Measurements from ENCODE around the gene PLEKHO2. TPM values are rescaled to one million over a fixed set of nuclear protein-coding genes. Genes with fewer than 3 reads are reported as not detected.
"Not testable (repeated sequence)": the region's sequence is repeated elsewhere in the genome, so short reads cannot be mapped to it uniquely, and the experiment has no call there.

PLEKHO2 gene
- total RNA-seq, 1 experiment from 2014 or later, result 2.0 TPM

DNA sequence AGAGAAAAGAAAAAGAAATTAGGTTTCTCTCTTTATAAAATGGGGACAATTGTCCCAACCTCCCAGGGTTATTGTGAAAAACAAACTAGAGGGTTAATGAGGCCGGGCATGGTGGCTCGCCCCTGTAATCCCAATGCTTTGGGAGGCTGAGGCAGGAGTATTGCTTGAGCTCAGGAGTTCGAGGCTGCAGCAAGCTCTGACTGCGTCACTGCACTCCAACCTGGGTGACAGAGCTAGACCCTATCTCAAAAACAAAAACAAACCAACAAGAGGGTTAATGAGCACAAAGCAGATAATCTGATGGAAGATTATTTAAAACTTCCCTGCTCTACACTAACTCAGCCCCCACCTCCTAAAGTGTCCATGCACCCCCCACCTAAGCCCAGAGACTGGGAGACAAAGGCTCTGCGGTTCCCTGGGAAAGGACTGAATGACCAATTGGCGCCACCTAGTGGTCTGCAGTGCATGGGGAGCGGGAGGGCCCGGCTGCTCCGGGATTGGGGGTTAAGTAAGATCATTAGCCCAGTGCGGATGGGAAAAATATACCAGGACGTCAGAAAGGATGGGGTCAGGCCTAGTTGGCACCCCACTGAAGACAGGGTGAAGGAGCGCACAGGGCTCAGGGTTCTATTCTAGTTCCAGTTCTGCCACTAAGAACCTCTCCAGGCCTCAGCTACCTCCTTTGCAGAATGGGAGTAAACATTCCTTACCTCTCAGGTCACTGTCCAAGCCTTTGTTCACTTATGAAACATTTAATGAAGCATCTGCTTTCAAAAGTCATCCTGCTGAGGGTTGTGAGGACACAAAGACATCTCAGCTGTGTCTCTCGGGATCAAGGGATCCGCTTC lies 31.8 kb upstream of the PLEKHO2 start:
- no peaks in the 10 kb centered on the region for H3K9me3 Mint-ChIP-seq (ENCODE audit: unreplicated experiment)
- no peak overlapping the region for H3K4me3 Mint-ChIP-seq (ENCODE audit: unreplicated experiment)
- TF ChIP-seq, protein P1, sequence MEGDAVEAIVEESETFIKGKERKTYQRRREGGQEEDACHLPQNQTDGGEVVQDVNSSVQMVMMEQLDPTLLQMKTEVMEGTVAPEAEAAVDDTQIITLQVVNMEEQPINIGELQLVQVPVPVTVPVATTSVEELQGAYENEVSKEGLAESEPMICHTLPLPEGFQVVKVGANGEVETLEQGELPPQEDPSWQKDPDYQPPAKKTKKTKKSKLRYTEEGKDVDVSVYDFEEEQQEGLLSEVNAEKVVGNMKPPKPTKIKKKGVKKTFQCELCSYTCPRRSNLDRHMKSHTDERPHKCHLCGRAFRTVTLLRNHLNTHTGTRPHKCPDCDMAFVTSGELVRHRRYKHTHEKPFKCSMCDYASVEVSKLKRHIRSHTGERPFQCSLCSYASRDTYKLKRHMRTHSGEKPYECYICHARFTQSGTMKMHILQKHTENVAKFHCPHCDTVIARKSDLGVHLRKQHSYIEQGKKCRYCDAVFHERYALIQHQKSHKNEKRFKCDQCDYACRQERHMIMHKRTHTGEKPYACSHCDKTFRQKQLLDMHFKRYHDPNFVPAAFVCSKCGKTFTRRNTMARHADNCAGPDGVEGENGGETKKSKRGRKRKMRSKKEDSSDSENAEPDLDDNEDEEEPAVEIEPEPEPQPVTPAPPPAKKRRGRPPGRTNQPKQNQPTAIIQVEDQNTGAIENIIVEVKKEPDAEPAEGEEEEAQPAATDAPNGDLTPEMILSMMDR (IDR thresholded peaks at IDR 0.05; ENCODE audit: unreplicated experiment), result peak; percentile 88
- peak; percentile 79 for DNase-seq (ENCODE audit: unreplicated experiment)
- H3K27me3 Mint-ChIP-seq (ENCODE audit: insufficient read depth, unreplicated experiment), result no peaks in the 10 kb centered on the region
- intact Hi-C loops (cut with micrococcal nuclease), result loop anchor here (1.0 kb wide), 2 partner anchors 79 to 124 kb away; no protein-coding TSS in a partner anchor
- ChIA-PET POLR2A (interaction anchor here (0.6 to 1.6 kb wide), 4 partner anchors 16 to 82 kb away, joined by 3 to 5 read pairs (median 4); partner anchors contain the start of gene PIF1), CTCF (interaction anchor here (0.6 to 17.5 kb wide), 32 partner anchors 8 to 377 kb away, joined by 3 to 233 read pairs (median 4); no protein-coding TSS in a partner anchor)
- BruUV-seq (replicated peaks), result no TSS peak
- no peak overlapping the region for H3K27ac Mint-ChIP-seq (ENCODE audit: low read depth, unreplicated experiment)
- H3K36me3 Mint-ChIP-seq (ENCODE audit: insufficient read depth, unreplicated experiment), result no peaks in the 10 kb centered on the region
- no peaks in the 10 kb centered on the region for H3K4me1 Mint-ChIP-seq (ENCODE audit: insufficient read depth, unreplicated experiment)

DNA sequence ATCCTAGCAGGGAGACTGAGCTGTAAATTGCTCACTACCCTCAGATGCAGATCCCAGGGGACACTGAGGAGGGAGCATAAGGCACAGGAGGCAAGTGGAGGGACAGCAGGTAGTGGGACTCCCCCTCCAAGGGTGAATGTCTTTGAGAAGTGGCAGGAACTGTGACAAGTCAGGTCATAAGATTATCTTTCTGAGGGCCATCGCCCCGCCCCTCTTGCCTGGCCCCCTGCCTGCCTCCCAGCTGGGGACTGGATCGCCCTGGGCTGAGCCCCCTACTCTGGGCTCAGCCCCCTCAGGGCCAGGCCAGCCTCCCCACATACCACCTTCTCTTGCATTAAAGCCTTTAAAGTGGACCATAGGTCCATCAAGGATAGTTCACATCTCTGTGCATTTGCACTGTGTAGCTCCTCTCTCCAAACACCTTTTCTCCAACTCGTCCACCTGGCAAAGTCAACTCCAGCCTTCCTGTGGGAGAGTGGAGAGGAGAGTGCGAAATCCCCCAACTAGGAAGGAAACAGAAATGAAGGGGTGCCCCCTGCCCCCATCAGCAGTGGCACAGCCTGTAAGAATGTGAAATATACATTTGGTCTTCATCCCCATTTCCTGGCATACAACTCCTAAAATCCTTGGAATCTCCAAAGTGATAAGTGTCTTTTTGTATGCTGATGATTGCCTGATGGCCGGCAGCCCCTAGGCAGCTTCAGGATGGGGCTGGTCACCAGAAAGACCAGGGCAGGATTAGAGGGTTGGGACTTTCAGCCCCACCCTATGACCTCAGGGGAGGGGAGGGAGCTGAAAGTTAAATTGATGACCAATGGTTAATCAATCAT lies 31.0 kb upstream of the PLEKHO2 start:
- Mint-ChIP-seq H3K27ac (ENCODE audit: low read depth, unreplicated experiment) (no peak overlapping the region), H3K27me3 (ENCODE audit: insufficient read depth, unreplicated experiment) (no peaks in the 10 kb centered on the region), H3K4me3 (ENCODE audit: unreplicated experiment) (no peak overlapping the region), H3K4me1 (ENCODE audit: insufficient read depth, unreplicated experiment) (no peaks in the 10 kb centered on the region), H3K9me3 (ENCODE audit: unreplicated experiment) (no peaks in the 10 kb centered on the region), H3K36me3 (ENCODE audit: insufficient read depth, unreplicated experiment) (no peaks in the 10 kb centered on the region)
- POLR2A ChIA-PET, result interaction anchor here (0.6 to 1.6 kb wide), 3 partner anchors 15 to 80 kb away, joined by 3 to 5 read pairs (median 4); partner anchors contain the start of gene PIF1
- no peak for DNase-seq (ENCODE audit: unreplicated experiment)
- intact Hi-C loops (cut with micrococcal nuclease), result loop anchor here (1.0 kb wide), 2 partner anchors 79 to 124 kb away; no protein-coding TSS in a partner anchor
- CTCF ChIA-PET, result interaction anchor here (0.7 to 17.5 kb wide), 16 partner anchors 8 to 377 kb away, joined by 3 to 233 read pairs (median 6); no protein-coding TSS in a partner anchor
- TF ChIP-seq, protein P1 (IDR thresholded peaks at IDR 0.05; ENCODE audit: unreplicated experiment), result no peak
- BruUV-seq (replicated peaks), result no TSS peak

GRCh38 chr15:64813075-64813474 lies 28.6 kb upstream of the PLEKHO2 start:
- H3K4me3 Mint-ChIP-seq (ENCODE audit: unreplicated experiment), result no peak overlapping the region
- H3K27ac Mint-ChIP-seq (ENCODE audit: low read depth, unreplicated experiment), result no peak overlapping the region
- no TSS peak for BruUV-seq (replicated peaks)
- DNase-seq (ENCODE audit: unreplicated experiment), result peak; percentile 49
- intact Hi-C loops (cut with micrococcal nuclease), result no loop called here
- POLR2A ChIA-PET, result no interaction called here
- no peaks in the 10 kb centered on the region for H3K27me3 Mint-ChIP-seq (ENCODE audit: insufficient read depth, unreplicated experiment)
- H3K36me3 Mint-ChIP-seq (ENCODE audit: insufficient read depth, unreplicated experiment), result no peaks in the 10 kb centered on the region
- CTCF ChIA-PET, result interaction anchor here (1.2 to 17.5 kb wide), 3 partner anchors 83 to 131 kb away, joined by 5 to 233 read pairs (median 41); no protein-coding TSS in a partner anchor
- H3K9me3 Mint-ChIP-seq (ENCODE audit: unreplicated experiment), result no peaks in the 10 kb centered on the region
- TF ChIP-seq, protein P1 (IDR thresholded peaks at IDR 0.05; ENCODE audit: unreplicated experiment), result no peak
- no peaks in the 10 kb centered on the region for H3K4me1 Mint-ChIP-seq (ENCODE audit: insufficient read depth, unreplicated experiment)

DNA sequence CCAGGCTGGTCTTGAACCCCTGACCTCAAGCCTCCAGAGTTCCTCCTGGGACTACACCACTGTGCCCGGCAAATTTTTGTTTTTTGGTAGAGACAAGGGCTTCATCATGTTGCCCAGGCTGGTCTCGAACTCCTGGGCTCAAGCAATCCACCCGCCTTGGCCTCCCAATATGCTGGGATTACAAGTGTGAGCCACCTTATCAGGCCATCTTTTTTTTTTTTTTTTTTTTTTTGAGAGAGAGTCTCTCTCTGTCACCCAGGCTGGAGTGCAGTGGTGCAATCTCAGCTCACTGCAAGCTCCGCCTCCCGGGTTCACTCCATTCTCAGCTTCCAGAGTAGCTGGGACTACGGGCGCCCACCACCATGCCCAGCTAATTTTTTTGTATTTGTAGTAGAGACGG lies 27.4 kb upstream of the PLEKHO2 start:
- CTCF ChIA-PET, result interaction anchor here (0.6 to 17.5 kb wide), 4 partner anchors 12 to 219 kb away, joined by 3 to 233 read pairs (median 4); no protein-coding TSS in a partner anchor
- H3K36me3 Mint-ChIP-seq (ENCODE audit: insufficient read depth, unreplicated experiment); intact Hi-C loops (cut with micrococcal nuclease); H3K4me1 Mint-ChIP-seq (ENCODE audit: insufficient read depth, unreplicated experiment); H3K4me3 Mint-ChIP-seq (ENCODE audit: unreplicated experiment); H3K9me3 Mint-ChIP-seq (ENCODE audit: unreplicated experiment); H3K27ac Mint-ChIP-seq (ENCODE audit: low read depth, unreplicated experiment); BruUV-seq (replicated peaks); H3K27me3 Mint-ChIP-seq (ENCODE audit: insufficient read depth, unreplicated experiment); DNase-seq (ENCODE audit: unreplicated experiment): not testable (repeated sequence)
- POLR2A ChIA-PET, result interaction anchor here (0.6 kb wide), 1 partner anchor 93 kb away, joined by 3 read pairs; no protein-coding TSS in a partner anchor

DNA sequence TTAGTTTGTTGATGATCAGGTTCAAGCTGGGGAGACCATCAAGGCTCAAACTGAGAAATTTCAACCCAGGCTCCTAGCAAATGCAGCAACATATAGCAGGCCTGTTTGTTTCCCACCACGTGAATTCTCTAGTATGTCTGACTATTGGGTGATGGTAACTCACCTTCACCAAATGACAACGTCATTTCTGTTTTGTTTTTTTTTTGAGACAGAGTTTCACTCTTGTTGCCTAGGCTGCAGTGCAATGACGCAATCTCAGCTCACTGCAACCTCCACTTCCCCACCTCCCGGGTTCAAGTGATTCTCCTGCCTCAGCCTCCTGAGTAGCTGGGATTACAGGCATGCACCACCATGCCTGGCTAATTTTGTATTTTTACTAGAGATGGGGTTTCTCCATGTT lies 26.8 kb upstream of the PLEKHO2 start:
- CTCF ChIA-PET, result interaction anchor here (0.6 to 17.5 kb wide), 6 partner anchors 9 to 1658 kb away, joined by 3 to 233 read pairs (median 3); no protein-coding TSS in a partner anchor
- H3K4me1 Mint-ChIP-seq (ENCODE audit: insufficient read depth, unreplicated experiment); intact Hi-C loops (cut with micrococcal nuclease); DNase-seq (ENCODE audit: unreplicated experiment); H3K27me3 Mint-ChIP-seq (ENCODE audit: insufficient read depth, unreplicated experiment); H3K4me3 Mint-ChIP-seq (ENCODE audit: unreplicated experiment); BruUV-seq (replicated peaks); H3K27ac Mint-ChIP-seq (ENCODE audit: low read depth, unreplicated experiment); H3K9me3 Mint-ChIP-seq (ENCODE audit: unreplicated experiment); H3K36me3 Mint-ChIP-seq (ENCODE audit: insufficient read depth, unreplicated experiment): not testable (repeated sequence)
- POLR2A ChIA-PET, result interaction anchor here (0.6 to 1.4 kb wide), 3 partner anchors 11 to 156 kb away, joined by 3 to 6 read pairs (median 4); partner anchors contain the start of gene PIF1

All from MCF 10A (cell line).